H9 (cell line): Measurements from ENCODE around the gene ECSIT. TPM values are rescaled to one million over a fixed set of nuclear protein-coding genes. Genes with fewer than 3 reads are reported as not detected.

ENCODE experiments used
- DNase-seq: peaks from one replicate; pipeline ENCODE4 v3.0.0-alpha.2; 2017
- H2AFZ ChIP-seq: one replicate; pipeline ENCODE4 v1.6.1; 2013; ENCODE audit warnings: mild to moderate bottlenecking, low read length, control low read depth, moderate library complexity
- H2AK5ac ChIP-seq: 2 replicates; pipeline ENCODE4 v1.6.1; 2013; ENCODE audit warnings: low read length, control low read depth, mixed read lengths; ENCODE audit not compliant: insufficient read length
- H2BK120ac ChIP-seq: one replicate; pipeline ENCODE4 v1.6.1; 2013; ENCODE audit warnings: low read depth, mild to moderate bottlenecking, low read length, control low read depth, inconsistent platforms; ENCODE audit not compliant: poor library complexity, severe bottlenecking
- H2BK12ac ChIP-seq: 2 replicates; pipeline ENCODE4 v1.6.1; 2013; ENCODE audit warnings: low read length, control low read depth, mixed read lengths, low read depth; ENCODE audit not compliant: insufficient read length
- H2BK15ac ChIP-seq: 2 replicates; pipeline ENCODE4 v1.6.1; 2013; ENCODE audit warnings: low read depth, low read length, control low read depth
- H2BK20ac ChIP-seq: one replicate; pipeline ENCODE4 v1.6.1; 2013; ENCODE audit warnings: low read depth, mild to moderate bottlenecking, low read length, control low read depth, inconsistent platforms; ENCODE audit not compliant: poor library complexity, severe bottlenecking
- H2BK5ac ChIP-seq: 2 replicates; pipeline ENCODE4 v1.6.1; 2013; ENCODE audit warnings: low read length, control low read depth, mixed read lengths; ENCODE audit not compliant: insufficient read length
- H3K14ac ChIP-seq: 2 replicates; pipeline ENCODE4 v1.6.1; 2013; ENCODE audit warnings: low read length, control low read depth; ENCODE audit not compliant: insufficient read depth
- H3K18ac ChIP-seq: 2 replicates; pipeline ENCODE4 v1.6.1; 2013; ENCODE audit warnings: low read depth, mild to moderate bottlenecking, mixed read lengths, low read length, control low read depth; ENCODE audit not compliant: insufficient read length
- H3K23ac ChIP-seq: 2 replicates; pipeline ENCODE4 v1.6.1; 2013; ENCODE audit warnings: low read length, control low read depth, mixed read lengths, low read depth; ENCODE audit not compliant: insufficient read length
- H3K23me2 ChIP-seq: 2 replicates; pipeline ENCODE4 v1.6.1; 2013; ENCODE audit warnings: low read depth, mild to moderate bottlenecking, mixed read lengths, low read length, control low read depth; ENCODE audit not compliant: insufficient read length, poor library complexity, severe bottlenecking
- H3K27ac ChIP-seq: 2 replicates; pipeline ENCODE4 v1.5.1; 2013; ENCODE audit warnings: low read length, control low read depth, mixed read lengths, low read depth; ENCODE audit not compliant: insufficient read length
- H3K27me3 ChIP-seq: 2 replicates; pipeline ENCODE4 v1.6.1; 2013; ENCODE audit warnings: low read length, control low read depth, inconsistent platforms; ENCODE audit not compliant: insufficient read depth
- H3K4ac ChIP-seq: 2 replicates; pipeline ENCODE4 v1.6.1; 2013; ENCODE audit warnings: low read depth, mild to moderate bottlenecking, control low read depth, inconsistent platforms, low read length, moderate library complexity
- H3K4me1 ChIP-seq: 2 replicates; pipeline ENCODE4 v1.6.1; 2013; ENCODE audit warnings: low read length, control low read depth, inconsistent platforms; ENCODE audit not compliant: insufficient read depth
- H3K4me2 ChIP-seq: 2 replicates; pipeline ENCODE4 v1.6.1; 2013; ENCODE audit warnings: low read length, control low read depth, mixed read lengths; ENCODE audit not compliant: insufficient read length, insufficient read depth
- H3K56ac ChIP-seq: 2 replicates; pipeline ENCODE4 v1.6.1; 2013; ENCODE audit warnings: low read depth, mild to moderate bottlenecking, mixed read lengths, low read length, control low read depth; ENCODE audit not compliant: insufficient read length
- H3K79me1 ChIP-seq: 2 replicates; pipeline ENCODE4 v1.6.1; 2013; ENCODE audit warnings: low read depth, mild to moderate bottlenecking, moderate library complexity, low read length, control low read depth, inconsistent platforms; ENCODE audit not compliant: insufficient read depth, poor library complexity, severe bottlenecking
- H3K79me2 ChIP-seq: 2 replicates; pipeline ENCODE4 v1.6.1; 2013; ENCODE audit warnings: low read length, control low read depth, inconsistent platforms; ENCODE audit not compliant: insufficient read depth
- H3K9ac ChIP-seq: 2 replicates; pipeline ENCODE4 v1.6.1; 2013; ENCODE audit warnings: low read length, control low read depth, mixed read lengths; ENCODE audit not compliant: insufficient read length; ENCODE audit errors: extremely low read depth
- H3K9me3 ChIP-seq: one replicate; pipeline ENCODE4 v1.6.1; 2013; ENCODE audit warnings: low read depth, low read length, inconsistent platforms; ENCODE audit not compliant: control insufficient read depth
- H3T11ph ChIP-seq: one replicate; pipeline ENCODE4 v1.6.1; 2013; ENCODE audit warnings: mild to moderate bottlenecking, low read length, control low read depth, inconsistent platforms
- H4K20me1 ChIP-seq: one replicate; pipeline ENCODE4 v1.6.1; 2013; ENCODE audit not compliant: control insufficient read depth, insufficient read length, insufficient read depth
- H4K5ac ChIP-seq: 2 replicates; pipeline ENCODE4 v1.6.1; 2013; ENCODE audit warnings: low read depth, mild to moderate bottlenecking, mixed read lengths, low read length, control low read depth; ENCODE audit not compliant: insufficient read length
- H4K8ac ChIP-seq: replicated peaks from 2 replicates; pipeline ENCODE4 v1.6.1; 2013; ENCODE audit warnings: low read length, control low read depth, mixed read lengths, low read depth; ENCODE audit not compliant: insufficient read length
- H4K91ac ChIP-seq: 2 replicates; pipeline ENCODE4 v1.6.1; 2013; ENCODE audit warnings: low read depth, mild to moderate bottlenecking, moderate library complexity, mixed read lengths, low read length, control low read depth; ENCODE audit not compliant: insufficient read length
- H3K27ac Mint-ChIP-seq, 3 experiments: 2 replicates in 2 of 3; 3 replicates in 1 of 3; pipeline ENCODE4 v1.8.0; 2020 to 2021; ENCODE audit warnings: mixed read lengths in 3 of 3, mild to moderate bottlenecking in 1 of 3, moderate library complexity in 1 of 3
- H3K27me3 Mint-ChIP-seq: 2 replicates; pipeline ENCODE4 v1.8.0; 2021; ENCODE audit warnings: low read depth, mild to moderate bottlenecking, moderate library complexity, mixed read lengths
- H3K36me3 Mint-ChIP-seq, 3 experiments: 2 replicates in 2 of 3; 3 replicates in 1 of 3; pipeline ENCODE4 v1.8.0; 2020 to 2021; ENCODE audit warnings: low read depth in 3 of 3, mixed read lengths in 3 of 3; ENCODE audit not compliant: insufficient read depth in 1 of 3
- H3K4me1 Mint-ChIP-seq, 2 experiments: 2 replicates each; pipeline ENCODE4 v1.8.0; 2020; ENCODE audit warnings: mixed read lengths in 2 of 2
- H3K4me3 Mint-ChIP-seq, 2 experiments: 2 replicates in 1 of 2; 3 replicates in 1 of 2; pipeline ENCODE4 v1.8.0; 2020 to 2021; ENCODE audit warnings: mild to moderate bottlenecking in 2 of 2, mixed read lengths in 2 of 2, moderate library complexity in 1 of 2
- H3K9me3 Mint-ChIP-seq, 2 experiments: 2 replicates in 1 of 2; 3 replicates in 1 of 2; pipeline ENCODE4 v1.8.0; 2020; ENCODE audit warnings: mild to moderate bottlenecking in 2 of 2, mixed read lengths in 2 of 2, moderate library complexity in 1 of 2
- CTCF ChIP-seq: fragments of 200-600 bp; sonication (generic); conservative IDR thresholded peaks from 3 replicates; pipeline ENCODE4 v1.8.0; 2021; ENCODE audit warnings: antibody characterized with exemption, mild to moderate bottlenecking
- WGBS: extraction: QIAGEN DNeasy Blood & Tissue Kit; methylation state at CpG from one replicate; pipeline ENCODE4 v1.1.7; 2013; ENCODE audit warnings: missing lambda C conversion rate, low lambda C conversion rate, mixed read lengths; ENCODE audit not compliant: insufficient read length; ENCODE audit errors: extremely low coverage; 5-methylcytosine and 5-hydroxymethylcytosine counted together
- total RNA-seq: library from RNA; stranded (reverse); gene quantifications from 2 replicates; pipeline ENCODE4 v1.2.1, GENCODE V29; 2021

Gene ECSIT
- total RNA-seq, 1 experiment from 2014 or later = 42.4 TPM

DNA sequence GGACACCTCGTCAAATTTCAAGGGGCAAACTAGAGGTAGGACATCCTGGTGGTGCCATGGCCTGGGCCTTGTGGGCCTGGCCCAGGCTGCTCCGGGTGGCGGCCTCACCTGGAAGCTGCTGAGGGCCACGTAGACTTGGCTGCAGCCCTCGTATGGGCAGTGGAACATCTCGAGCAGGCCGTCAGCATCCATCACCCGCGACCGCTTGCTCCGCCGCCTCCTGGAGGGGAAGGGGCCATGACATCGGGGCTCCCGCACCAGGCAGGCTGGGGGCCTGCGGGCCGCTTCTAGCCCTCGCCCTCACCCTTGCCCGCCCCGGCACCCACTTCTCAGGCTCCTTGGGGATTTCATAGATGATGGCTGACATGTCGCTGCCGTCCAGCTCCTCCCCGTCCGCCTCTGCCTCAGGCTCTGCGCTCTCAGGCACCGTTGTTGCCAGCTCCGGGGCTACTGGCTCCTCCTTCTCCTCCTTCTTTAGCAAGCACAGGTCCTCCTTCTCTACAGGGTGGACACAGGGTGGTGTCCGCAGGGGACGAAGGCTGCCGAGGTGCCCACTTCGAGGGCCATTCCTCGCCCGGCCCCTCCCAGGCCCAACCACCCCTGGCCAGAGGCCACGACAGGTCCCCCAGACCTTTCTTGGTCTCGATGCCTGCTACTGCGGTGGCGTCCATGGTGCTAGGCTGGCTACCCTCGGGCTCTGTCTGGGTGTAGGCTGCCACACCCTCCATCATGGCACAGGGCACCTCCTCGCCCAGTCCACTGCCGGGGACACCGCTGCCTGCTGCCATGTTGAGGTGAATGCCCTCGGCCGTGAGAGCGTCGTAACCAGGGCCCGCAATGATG, 42.1 kb downstream of the ECSIT start:
- peaks cover 0 to 2% of the 10 kb centered on the region in 2 experiments; a peak in 2 of 5 replicates for H3K9me3 Mint-ChIP-seq
- no peak overlapping the region for H2BK5ac ChIP-seq
- H3K4ac ChIP-seq = no peak overlapping the region
- no peaks in the 10 kb centered on the region; the same call in 1 of the 2 replicates for H3K27me3 ChIP-seq
- H3K23ac ChIP-seq = no peak overlapping the region
- H3K56ac ChIP-seq = no peak overlapping the region
- no peak overlapping the region for H3K9ac ChIP-seq
- no peak overlapping the region for H3K18ac ChIP-seq
- H3K9me3 ChIP-seq = no peaks in the 10 kb centered on the region
- no peaks in the 10 kb centered on the region for H3K79me1 ChIP-seq
- H4K20me1 ChIP-seq = no peaks in the 10 kb centered on the region
- no peak overlapping the region for H2BK20ac ChIP-seq
- H3T11ph ChIP-seq = no peak overlapping the region
- no peak overlapping the region for H3K27ac Mint-ChIP-seq
- H2AFZ ChIP-seq = no peak overlapping the region
- no peaks in the 10 kb centered on the region for H3K4me1 ChIP-seq
- H3K27me3 Mint-ChIP-seq = peaks cover 3% of the 10 kb centered on the region
- no peak overlapping the region for H3K4me2 ChIP-seq
- peaks cover 2% of the 10 kb centered on the region for H3K23me2 ChIP-seq
- H4K8ac ChIP-seq = no peak overlapping the region
- no peak for DNase-seq
- no peak overlapping the region for H2BK12ac ChIP-seq
- no peak overlapping the region for H2BK120ac ChIP-seq
- no peak overlapping the region for H2AK5ac ChIP-seq
- WGBS = no CpG with 5 or more reads among the region's 45 CpGs
- H4K91ac ChIP-seq = no peak overlapping the region
- no peak overlapping the region for H3K27ac ChIP-seq
- H4K5ac ChIP-seq = no peak overlapping the region
- no peak overlapping the region for H2BK15ac ChIP-seq
- no peak overlapping the region for H3K14ac ChIP-seq
- peaks cover 0 to 8% (median 0%) of the 10 kb centered on the region in 3 experiments; a peak in 3 of 7 replicates for H3K36me3 Mint-ChIP-seq
- H3K4me3 Mint-ChIP-seq = no peak overlapping the region
- TF ChIP-seq CTCF = no peak
- peaks cover 3 to 8% of the 10 kb centered on the region in 2 experiments for H3K4me1 Mint-ChIP-seq
- H3K79me2 ChIP-seq = no peaks in the 10 kb centered on the region
